T-helper 9 cell (primary cell): ENCODE measurements around the gene TYW1B.
"Not testable (repeated sequence)": the region's sequence is repeated elsewhere in the genome, so short reads cannot be mapped to it uniquely, and the experiment has no call there.

Experiments
- DNase-seq: peaks from one replicate; pipeline ENCODE4 v3.0.0-alpha.2; 2020

TYW1B gene

DNA sequence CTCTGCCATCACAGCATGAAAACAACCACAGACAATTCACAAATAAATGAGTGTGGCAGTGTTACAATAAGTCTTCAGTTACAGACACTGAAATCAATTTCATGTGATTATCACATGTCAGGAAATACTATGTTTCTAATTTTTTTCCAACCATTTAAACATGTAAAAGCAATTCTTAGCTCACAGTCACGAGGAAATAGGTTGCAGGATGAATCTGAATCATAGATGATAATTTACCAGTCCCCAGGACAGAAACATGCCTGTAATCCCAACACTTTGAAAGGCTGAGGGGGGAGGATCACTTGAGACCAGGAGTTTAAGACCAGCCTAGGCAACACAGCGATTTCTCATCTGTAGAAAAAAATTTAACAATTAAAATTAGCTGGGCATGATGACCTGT, 283.5 kb downstream of the TYW1B start:
- DNase-seq: not testable (repeated sequence)

DNA sequence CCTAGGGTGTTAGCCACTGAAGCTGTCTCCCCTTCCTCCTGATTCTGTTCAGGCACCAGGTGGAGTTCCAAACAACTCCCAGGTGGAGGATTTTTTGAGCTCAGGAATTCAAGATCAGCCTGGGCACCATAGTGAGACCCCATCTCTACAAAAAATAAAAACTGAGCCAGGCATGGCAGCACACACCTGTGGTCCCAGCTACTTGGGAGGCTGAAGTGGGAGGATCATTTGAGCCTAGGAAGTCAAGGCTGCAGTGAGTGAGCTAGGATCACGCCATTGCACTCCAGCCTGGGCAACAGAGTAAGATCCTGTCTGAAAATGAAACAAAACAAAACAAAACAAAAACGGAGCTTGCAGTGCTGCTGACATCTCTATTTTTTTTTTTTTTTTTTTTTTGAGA, 287.1 kb downstream of the TYW1B start:
- DNase-seq: no peak

DNA sequence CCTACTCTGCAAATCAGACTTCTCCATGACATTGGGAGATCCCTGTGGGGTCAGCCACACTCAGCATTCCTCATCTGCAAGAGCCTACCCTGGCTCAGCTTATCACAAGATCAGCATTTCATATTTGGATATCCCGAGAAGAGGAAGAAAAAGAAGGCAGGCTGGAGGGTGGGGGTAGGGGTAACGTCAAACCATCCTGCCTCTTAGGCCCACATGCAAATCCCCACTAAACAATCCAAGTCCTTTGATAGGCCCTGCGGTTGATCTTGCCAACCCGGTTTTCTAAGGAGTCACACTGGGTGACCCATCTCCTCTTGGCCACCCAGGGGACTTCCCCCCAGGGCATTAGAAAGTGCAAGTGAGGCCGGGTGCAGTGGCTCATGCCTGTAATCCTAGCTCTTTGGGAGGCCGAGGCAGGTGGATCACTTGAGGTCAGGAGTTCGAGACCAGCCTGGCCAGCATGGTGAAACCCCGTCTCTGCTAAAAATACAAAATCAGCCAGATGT, 287.8 kb downstream of the TYW1B start:
- no peak for DNase-seq

DNA sequence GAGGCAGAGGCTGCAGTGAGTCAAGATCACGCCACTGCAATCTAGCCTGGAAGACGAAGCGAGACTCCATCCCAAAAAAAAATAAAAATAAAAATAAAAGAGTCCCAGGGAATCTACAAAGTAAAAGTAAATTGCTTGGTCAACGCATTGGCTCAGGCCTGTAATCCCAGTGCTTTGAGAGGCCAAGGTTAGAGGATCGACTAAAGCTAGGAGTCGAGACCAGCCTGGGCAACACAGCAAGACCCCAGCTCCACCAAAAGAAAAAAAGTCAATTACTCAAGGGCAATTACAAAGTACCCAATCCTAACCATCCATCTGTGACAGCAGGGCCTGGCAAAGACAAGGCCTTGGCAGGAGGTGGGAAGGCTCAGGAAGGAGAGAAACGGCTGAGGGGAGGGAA, 288.3 kb downstream of the TYW1B start:
- no peak for DNase-seq

DNA sequence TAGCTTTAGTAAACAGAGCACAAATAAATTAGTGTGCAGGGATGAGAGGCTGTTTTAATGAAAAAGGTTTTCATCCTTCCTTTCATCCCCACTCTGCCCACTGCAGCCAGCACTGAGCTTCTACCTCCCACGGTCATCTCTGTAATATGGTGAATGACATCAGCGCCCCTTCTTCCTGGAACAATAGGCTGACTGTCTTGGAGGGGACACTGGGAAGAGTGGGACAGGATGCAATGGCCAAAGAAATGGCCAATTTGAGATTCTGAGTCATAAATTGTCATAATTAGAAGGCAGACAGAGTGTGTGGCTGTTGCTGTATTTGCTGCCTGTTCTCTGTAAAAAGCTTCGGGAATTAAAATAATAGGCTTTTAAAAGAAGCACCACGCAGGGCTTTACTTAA, 289.1 kb downstream of the TYW1B start:
- no peak for DNase-seq

DNA sequence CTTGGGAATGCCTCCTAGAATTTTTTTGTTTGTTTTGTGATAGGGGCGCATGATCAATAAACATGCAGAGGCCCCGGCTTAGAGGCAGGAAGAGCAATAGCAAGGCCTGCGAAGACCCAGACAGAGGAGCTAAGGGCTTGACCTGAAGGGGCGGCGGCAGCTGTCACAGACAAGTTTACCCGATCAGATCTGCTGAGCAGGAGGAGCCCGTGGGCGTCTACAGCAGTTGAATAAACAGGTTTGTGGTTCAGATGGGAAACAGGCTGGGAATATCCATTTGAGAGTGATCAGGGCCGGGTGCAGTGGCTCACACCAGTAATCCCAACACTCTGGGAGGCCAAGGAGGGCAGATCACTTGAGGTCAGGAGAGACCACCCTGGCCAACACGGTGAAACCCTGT, 289.9 kb downstream of the TYW1B start:
- no peak for DNase-seq

DNA sequence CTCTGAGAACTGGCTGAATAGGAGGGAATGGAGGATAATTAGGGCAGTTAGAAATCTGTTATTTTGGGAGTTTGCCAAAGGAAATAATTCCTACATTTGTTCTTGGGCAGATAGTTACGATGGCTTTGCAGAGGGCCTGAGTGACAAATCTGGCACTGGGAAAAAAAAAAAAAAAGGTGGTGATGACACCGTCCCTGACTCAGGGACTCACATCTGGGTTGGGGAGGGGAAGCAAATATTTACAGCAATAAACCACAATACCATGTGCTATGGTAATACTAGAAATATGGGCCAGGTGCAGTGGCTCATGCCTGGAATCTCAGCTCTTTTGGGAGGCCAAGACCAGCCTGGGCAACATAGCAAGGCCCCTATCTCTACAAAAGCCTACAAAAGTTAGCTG, 292.0 kb downstream of the TYW1B start:
- not testable (repeated sequence) for DNase-seq

DNA sequence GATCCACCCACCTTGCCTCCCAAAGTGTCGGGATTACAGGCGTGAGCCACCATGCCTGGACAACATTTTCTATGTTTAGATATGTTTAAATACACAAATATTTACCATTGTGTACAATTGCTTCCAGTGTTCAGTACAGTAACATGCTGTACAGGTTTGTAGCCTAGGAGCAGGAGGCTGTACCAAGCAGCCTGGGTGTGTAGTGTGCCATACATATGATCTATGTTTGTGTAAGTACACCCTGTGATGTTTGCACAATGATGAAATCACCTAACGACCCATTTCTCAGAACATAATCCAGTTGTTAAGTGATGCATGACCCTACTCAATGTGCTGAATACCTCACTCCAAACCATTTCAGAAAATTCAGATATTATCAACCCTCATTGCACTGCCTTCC, 297.0 kb downstream of the TYW1B start:
- DNase-seq: not testable (repeated sequence)
